Liver (tissue), 9 donors: Measurements from ENCODE around the gene C2orf74. TPM values are rescaled to one million over a fixed set of nuclear protein-coding genes. Genes with fewer than 3 reads are reported as not detected.
A peak's percentile ranks its signal among the peaks of the same experiment; 100 is the strongest.

Source experiments
- DNase-seq: peaks from one replicate; pipeline ENCODE4 v3.0.0-alpha.2; 2017; ENCODE audit warnings: low spot score
- H3K27ac ChIP-seq, 2 donors: one replicate each; pipeline ENCODE4 v1.7.0; 2013; ENCODE audit warnings: inconsistent platforms in 2 of 2, low read length in 2 of 2, control low read depth in 1 of 2, low read depth in 1 of 2, mild to moderate bottlenecking in 1 of 2
- H3K27me3 ChIP-seq, 4 donors: one replicate each; pipeline versions ENCODE4 v1.6.1 to v1.7.0; 2013; ENCODE audit warnings: low read length in 3 of 4, inconsistent platforms in 1 of 4, mild to moderate bottlenecking in 1 of 4, moderate library complexity in 1 of 4; ENCODE audit not compliant: control insufficient read depth in 4 of 4, insufficient read depth in 4 of 4
- H3K36me3 ChIP-seq, 4 donors: one replicate each; pipeline versions ENCODE4 v1.6.1 to v1.7.0; 2013; ENCODE audit warnings: low read length in 3 of 4, mild to moderate bottlenecking in 3 of 4, low read depth in 1 of 4, moderate library complexity in 1 of 4; ENCODE audit not compliant: control insufficient read depth in 4 of 4, insufficient read depth in 3 of 4
- H3K4me1 ChIP-seq, 4 donors: one replicate each; pipeline versions ENCODE4 v1.6.1 to v1.7.0; 2013; ENCODE audit warnings: low read length in 3 of 4, mild to moderate bottlenecking in 3 of 4, moderate library complexity in 1 of 4; ENCODE audit not compliant: control insufficient read depth in 4 of 4, insufficient read depth in 4 of 4
- H3K4me3 ChIP-seq, 3 donors: one replicate each; pipeline versions ENCODE4 v1.6.1 to v1.7.0; 2013; ENCODE audit warnings: low read length in 3 of 3, control low read depth in 1 of 3, low read depth in 1 of 3, mild to moderate bottlenecking in 1 of 3
- H3K9ac ChIP-seq, 2 donors: one replicate each; pipeline ENCODE4 v1.7.0; 2013; ENCODE audit warnings: low read length in 2 of 2, mild to moderate bottlenecking in 2 of 2, moderate library complexity in 2 of 2, control low read depth in 1 of 2, low read depth in 1 of 2
- H3K9me3 ChIP-seq, 4 donors: one replicate each; pipeline versions ENCODE4 v1.6.1 to v1.7.0; 2013; ENCODE audit warnings: low read length in 3 of 4; ENCODE audit not compliant: control insufficient read depth in 4 of 4
- ATF3 ChIP-seq: IDR thresholded peaks from 2 replicates; pipeline ENCODE4 v1.6.1; 2016; ENCODE audit warnings: antibody characterized with exemption
- CTCF ChIP-seq: fragments of 150-350 bp; IDR thresholded peaks from 2 replicates; pipeline ENCODE4 v1.5.1; 2017; ENCODE audit warnings: improper control_type of control experiment, low read depth, low read length; ENCODE audit not compliant: missing input control
- EGR1 ChIP-seq, 2 donors: IDR thresholded peaks; 2 replicates each; pipeline ENCODE4 v1.6.1; 2016 to 2018; ENCODE audit warnings: antibody characterized with exemption in 2 of 2, low read depth in 2 of 2
- FOXA1 ChIP-seq: IDR thresholded peaks from 2 replicates; pipeline ENCODE4 v1.6.1; 2016; ENCODE audit warnings: antibody characterized with exemption
- FOXA2 ChIP-seq: IDR thresholded peaks from 2 replicates; pipeline ENCODE4 v1.6.1; 2016; ENCODE audit warnings: antibody characterized with exemption
- GABPA ChIP-seq, 2 donors: IDR thresholded peaks in 1 of 2; conservative IDR thresholded peaks in 1 of 2; 2 replicates each; pipeline ENCODE4 v1.6.1; 2016; ENCODE audit warnings: antibody characterized with exemption in 2 of 2, mild to moderate bottlenecking in 1 of 2, moderate library complexity in 1 of 2
- HNF4A ChIP-seq, 2 donors: conservative IDR thresholded peaks; 2 replicates each; pipeline ENCODE4 v1.6.1; 2016; ENCODE audit warnings: antibody characterized with exemption in 2 of 2, mild to moderate bottlenecking in 2 of 2
- HNF4G ChIP-seq: IDR thresholded peaks from 2 replicates; pipeline ENCODE4 v1.6.1; 2016; ENCODE audit warnings: antibody characterized with exemption
- JUND ChIP-seq, 2 donors: IDR thresholded peaks; 2 replicates each; pipeline ENCODE4 v1.6.1; 2016; ENCODE audit warnings: antibody characterized with exemption in 2 of 2
- MAX ChIP-seq: IDR thresholded peaks from 2 replicates; pipeline ENCODE4 v1.6.1; 2016; ENCODE audit warnings: antibody characterized with exemption
- NR2F2 ChIP-seq: IDR thresholded peaks from 2 replicates; pipeline ENCODE4 v1.6.1; 2016; ENCODE audit warnings: antibody characterized with exemption
- RAD21 ChIP-seq, 2 donors: IDR thresholded peaks; 2 replicates each; pipeline ENCODE4 v1.6.1; 2016; ENCODE audit warnings: antibody characterized with exemption in 2 of 2, mild to moderate bottlenecking in 2 of 2
- REST ChIP-seq: IDR thresholded peaks from 2 replicates; pipeline ENCODE4 v1.6.1; 2016; ENCODE audit warnings: antibody characterized with exemption, mild to moderate bottlenecking
- RXRA ChIP-seq, 2 donors: IDR thresholded peaks; 2 replicates each; pipeline ENCODE4 v1.6.1; 2017 to 2018; ENCODE audit warnings: antibody characterized with exemption in 2 of 2, mild to moderate bottlenecking in 1 of 2
- SP1 ChIP-seq: IDR thresholded peaks from 2 replicates; pipeline ENCODE4 v1.6.1; 2018; ENCODE audit warnings: antibody characterized with exemption, mild to moderate bottlenecking
- TAF1 ChIP-seq: conservative IDR thresholded peaks from 2 replicates; pipeline ENCODE4 v1.6.1; 2016; ENCODE audit warnings: antibody characterized with exemption, mild to moderate bottlenecking
- YY1 ChIP-seq: IDR thresholded peaks from 2 replicates; pipeline ENCODE4 v1.6.1; 2016; ENCODE audit warnings: antibody characterized with exemption, mild to moderate bottlenecking
- ZBTB33 ChIP-seq: IDR thresholded peaks from 2 replicates; pipeline ENCODE4 v1.6.1; 2016; ENCODE audit warnings: antibody characterized with exemption
- WGBS: extraction: QIAGEN DNeasy Blood & Tissue Kit; methylation state at CpG from one replicate; pipeline ENCODE4 v1.1.7; 2013; 5-methylcytosine and 5-hydroxymethylcytosine counted together
- polyA plus RNA-seq, 2 donors: library from polyadenylated mRNA; stranded (reverse) in 1 of 2; unstranded in 1 of 2; fragments of 200-250 nt in 1 of 2; fragments of >200 nt in 1 of 2; fragmentation: Nextera tagmentation in 1 of 2; extraction: Ambion mirVana in 1 of 2; gene quantifications; one replicate each; pipeline versions ENCODE4 v1.2.1 to v1.2.3, GENCODE V29; 2013 to 2015
- total RNA-seq, 2 donors: library from RNA; depleted of rRNA; stranded (reverse); fragments of >200 nt; gene quantifications; one replicate each; pipeline ENCODE4 v1.2.3, GENCODE V29; 2014
- donor health status: healthy.
- donor health status: healthy.
- donor health status: healthy.
- donor health status: healthy.
- donor health status: healthy.

The C2orf74 gene
- total and polyA plus RNA-seq, 4 donors = 3.5 to 23.3 (median 5.6) TPM

GRCh38 chr2:61144697-61145268, 17.2 kb upstream of the C2orf74 start:
- Histone ChIP-seq H3K4me1 (peaks cover 0 to 5% (median 3%) of the 10 kb centered on the region in 4 donors), H3K9ac (peak overlapping the region in 1 of 2 donors; percentile 52), H3K27ac (peak overlapping the region; percentile 47 to 74), H3K27me3 (no peaks in the 10 kb centered on the region), H3K4me3 (peak overlapping the region; percentile 63 to 86 (median 79)), H3K36me3 (peaks cover 4 to 10% (median 9%) of the 10 kb centered on the region in 4 donors), H3K9me3 (no peaks in the 10 kb centered on the region)
- peak; percentile 84 for DNase-seq
- 9% methylated on average over 31 of the region's 31 CpGs for WGBS
- peak in 1 of 2 donors; percentile 21 for TF ChIP-seq HNF4A (conservative IDR thresholded peaks at IDR 0.05)
- peak; percentile 25 for TF ChIP-seq SP1
- peak; percentile 24 for TF ChIP-seq NR2F2
- no peak for TF ChIP-seq FOXA2
- no peak for TF ChIP-seq ATF3
- TF ChIP-seq REST = peak; percentile 75
- no peak for TF ChIP-seq HNF4G
- TF ChIP-seq RAD21 (IDR thresholded peaks at IDR 0.05) = peak in 1 of 2 donors; percentile 55
- no peak for TF ChIP-seq JUND (IDR thresholded peaks at IDR 0.05)
- no peak for TF ChIP-seq RXRA (IDR thresholded peaks at IDR 0.05)
- TF ChIP-seq FOXA1 = no peak
- TF ChIP-seq CTCF = no peak
- TF ChIP-seq GABPA (IDR thresholded peaks at IDR 0.05 in 1 of 2, conservative IDR thresholded peaks at IDR 0.05 in 1 of 2) = peak in 1 of 2 donors; percentile 88
- peak; percentile 35 to 55 for TF ChIP-seq EGR1 (IDR thresholded peaks at IDR 0.05; ENCODE audit: low read depth in 2 of 2)
- peak; percentile 70 for TF ChIP-seq TAF1
- peak; percentile 86 for TF ChIP-seq YY1
- peak; percentile 75 for TF ChIP-seq MAX
- peak; percentile 49 for TF ChIP-seq ZBTB33
